KOPT-K1 (cell line): ENCODE data around the gene FARP1.
"Not testable (repeated sequence)": the region's sequence is repeated elsewhere in the genome, so short reads cannot be mapped to it uniquely, and the experiment has no call there.

Experiments
- H3K27ac ChIP-seq: fragments of 200-600 bp; sonication (generic); 2 replicates; pipeline ENCODE4 v1.5.1; 2016; ENCODE audit warnings: antibody characterized with exemption, mild to moderate bottlenecking, low read depth, low read length; ENCODE audit not compliant: poor library complexity, severe bottlenecking
- H3K36me3 ChIP-seq: fragments of 200-600 bp; sonication (generic); 2 replicates; pipeline ENCODE4 v1.5.1; 2017; ENCODE audit warnings: antibody characterized with exemption, mild to moderate bottlenecking, low read length, moderate library complexity; ENCODE audit not compliant: insufficient read depth
- H3K9me3 ChIP-seq: fragments of 200-600 bp; sonication (generic); 2 replicates; pipeline ENCODE4 v1.5.1; 2017; ENCODE audit warnings: antibody characterized with exemption, low read length, mild to moderate bottlenecking; ENCODE audit not compliant: insufficient read depth, poor library complexity, severe bottlenecking

FARP1 gene

GRCh38 chr13:98260357-98261164 lies 117.7 kb downstream of the FARP1 start:
- Histone ChIP-seq H3K36me3 (no peaks in the 10 kb centered on the region), H3K27ac (no peak overlapping the region), H3K9me3 (no peaks in the 10 kb centered on the region)

- H3K27ac ChIP-seq: no peak overlapping the region
- H3K36me3 ChIP-seq: no peaks in the 10 kb centered on the region
- no peaks in the 10 kb centered on the region for H3K9me3 ChIP-seq
These were observed 118.3 kb downstream of the FARP1 start for GRCh38 chr13:98261165-98261702.

GRCh38 chr13:98262292-98262691 lies 119.4 kb downstream of the FARP1 start:
- no peaks in the 10 kb centered on the region for H3K36me3 ChIP-seq
- no peak overlapping the region for H3K27ac ChIP-seq
- no peaks in the 10 kb centered on the region for H3K9me3 ChIP-seq

GRCh38 chr13:98263841-98264240 lies 120.9 kb downstream of the FARP1 start:
- no peak overlapping the region for H3K27ac ChIP-seq
- H3K9me3 ChIP-seq: no peaks in the 10 kb centered on the region
- no peaks in the 10 kb centered on the region for H3K36me3 ChIP-seq

- Histone ChIP-seq H3K36me3 (no peaks in the 10 kb centered on the region), H3K9me3 (no peaks in the 10 kb centered on the region), H3K27ac (no peak overlapping the region)
These were observed 122.0 kb downstream of the FARP1 start for GRCh38 chr13:98264877-98265276.

- H3K27ac ChIP-seq: no peak overlapping the region
- H3K36me3 ChIP-seq: no peaks in the 10 kb centered on the region
- no peaks in the 10 kb centered on the region for H3K9me3 ChIP-seq
These were observed 123.0 kb downstream of the FARP1 start for GRCh38 chr13:98265692-98266551.

GRCh38 chr13:98267080-98267912 lies 124.4 kb downstream of the FARP1 start:
- Histone ChIP-seq H3K36me3 (no peaks in the 10 kb centered on the region), H3K9me3 (no peaks in the 10 kb centered on the region), H3K27ac (no peak overlapping the region)

GRCh38 chr13:98269386-98269785 lies 126.5 kb downstream of the FARP1 start:
- Histone ChIP-seq H3K36me3 (no peaks in the 10 kb centered on the region), H3K27ac (no peak overlapping the region), H3K9me3 (no peaks in the 10 kb centered on the region)

GRCh38 chr13:98270819-98271218 lies 127.9 kb downstream of the FARP1 start:
- Histone ChIP-seq H3K36me3 (no peaks in the 10 kb centered on the region), H3K9me3 (no peaks in the 10 kb centered on the region), H3K27ac (no peak overlapping the region)

GRCh38 chr13:98271646-98272045 lies 128.8 kb downstream of the FARP1 start:
- not testable (repeated sequence) for H3K9me3 ChIP-seq, H3K27ac ChIP-seq

GRCh38 chr13:98272549-98272948 lies 129.7 kb downstream of the FARP1 start:
- Histone ChIP-seq H3K27ac (no peak overlapping the region), H3K36me3 (no peaks in the 10 kb centered on the region), H3K9me3 (no peaks in the 10 kb centered on the region)

More at GRCh38 chr13:98271646-98272045, 128.8 kb downstream of the FARP1 start:
- not testable (repeated sequence) for H3K36me3 ChIP-seq

GRCh38 chr13:98273067-98273823 lies 130.4 kb downstream of the FARP1 start:
- H3K27ac ChIP-seq: no peak overlapping the region
- H3K36me3 ChIP-seq: no peaks in the 10 kb centered on the region
- no peaks in the 10 kb centered on the region for H3K9me3 ChIP-seq

GRCh38 chr13:98273824-98274742 lies 131.2 kb downstream of the FARP1 start:
- Histone ChIP-seq H3K9me3 (no peaks in the 10 kb centered on the region), H3K27ac (no peak overlapping the region)

More at GRCh38 chr13:98273824-98274742, 131.2 kb downstream of the FARP1 start:
- H3K36me3 ChIP-seq: no peaks in the 10 kb centered on the region
